ENCODE measurements around the gene TAOK2. TPM values are rescaled to one million over a fixed set of nuclear protein-coding genes. Genes with fewer than 3 reads are reported as not detected.

The TAOK2 gene
- total RNA-seq, 1 experiment from 2014 or later: 39.9 TPM

GRCh38 chr16:29989111-29989858, 15.6 kb downstream of the TAOK2 start:
- DNase-seq: no peak
- Histone ChIP-seq H3K36me3 (replicated peaks; ENCODE audit: control insufficient read depth, insufficient read depth, low read length) (peaks cover 22% of the 10 kb centered on the region), H3K4me3 (ENCODE audit: insufficient read depth, low read depth, low read length) (no peak overlapping the region), H3K27me3 (ENCODE audit: control insufficient read depth, insufficient read depth, low read length) (no peaks in the 10 kb centered on the region)

- DNase-seq: no peak
- peaks cover 16% of the 10 kb centered on the region for H3K36me3 ChIP-seq (replicated peaks; ENCODE audit: control insufficient read depth, insufficient read depth, low read length)
- H3K27me3 ChIP-seq (ENCODE audit: control insufficient read depth, insufficient read depth, low read length): no peaks in the 10 kb centered on the region
- H3K4me3 ChIP-seq (ENCODE audit: insufficient read depth, low read depth, low read length): no peak overlapping the region
Measured at GRCh38 chr16:29990034-29990433, 16.4 kb downstream of the TAOK2 start.

GRCh38 chr16:29990883-29991570, 17.4 kb downstream of the TAOK2 start:
- Histone ChIP-seq H3K27me3 (ENCODE audit: control insufficient read depth, insufficient read depth, low read length) (no peaks in the 10 kb centered on the region), H3K36me3 (replicated peaks; ENCODE audit: control insufficient read depth, insufficient read depth, low read length) (peaks cover 7% of the 10 kb centered on the region), H3K4me3 (ENCODE audit: insufficient read depth, low read depth, low read length) (no peak overlapping the region)
- no peak for DNase-seq

GRCh38 chr16:29991571-29991904, 17.9 kb downstream of the TAOK2 start:
- peak; percentile 57 for DNase-seq
- no peaks in the 10 kb centered on the region for H3K27me3 ChIP-seq (ENCODE audit: control insufficient read depth, insufficient read depth, low read length)
- no peak overlapping the region for H3K4me3 ChIP-seq (ENCODE audit: insufficient read depth, low read depth, low read length)
- peaks cover 5% of the 10 kb centered on the region for H3K36me3 ChIP-seq (replicated peaks; ENCODE audit: control insufficient read depth, insufficient read depth, low read length)

GRCh38 chr16:29992344-29992967, 18.8 kb downstream of the TAOK2 start:
- no peak for DNase-seq
- peaks cover 4% of the 10 kb centered on the region for H3K36me3 ChIP-seq (replicated peaks; ENCODE audit: control insufficient read depth, insufficient read depth, low read length)
- H3K27me3 ChIP-seq (ENCODE audit: control insufficient read depth, insufficient read depth, low read length): no peaks in the 10 kb centered on the region
- H3K4me3 ChIP-seq (ENCODE audit: insufficient read depth, low read depth, low read length): no peak overlapping the region

GRCh38 chr16:29993191-29993902, 19.7 kb downstream of the TAOK2 start:
- no peak for DNase-seq
- Histone ChIP-seq H3K4me3 (ENCODE audit: insufficient read depth, low read depth, low read length) (no peak overlapping the region), H3K36me3 (replicated peaks; ENCODE audit: control insufficient read depth, insufficient read depth, low read length) (peaks cover 4% of the 10 kb centered on the region), H3K27me3 (ENCODE audit: control insufficient read depth, insufficient read depth, low read length) (no peaks in the 10 kb centered on the region)

- Histone ChIP-seq H3K4me3 (ENCODE audit: insufficient read depth, low read depth, low read length) (no peak overlapping the region), H3K36me3 (replicated peaks; ENCODE audit: control insufficient read depth, insufficient read depth, low read length) (peaks cover 4% of the 10 kb centered on the region), H3K27me3 (ENCODE audit: control insufficient read depth, insufficient read depth, low read length) (no peaks in the 10 kb centered on the region)
- DNase-seq: no peak
Measured at GRCh38 chr16:29993903-29994599, 20.4 kb downstream of the TAOK2 start.

GRCh38 chr16:29994600-29995323, 21.1 kb downstream of the TAOK2 start:
- Histone ChIP-seq H3K36me3 (replicated peaks; ENCODE audit: control insufficient read depth, insufficient read depth, low read length) (peaks cover 4% of the 10 kb centered on the region), H3K4me3 (ENCODE audit: insufficient read depth, low read depth, low read length) (peak overlapping the region; percentile 81), H3K27me3 (ENCODE audit: control insufficient read depth, insufficient read depth, low read length) (no peaks in the 10 kb centered on the region)
- peak; percentile 98 for DNase-seq

GRCh38 chr16:29995324-29995910, 21.7 kb downstream of the TAOK2 start, which contains the start of gene HIRIP3:
HIRIP3 (minus strand) TSS chr16:29995617; CDS start chr16:29995605, 12 bp downstream.
- Histone ChIP-seq H3K36me3 (replicated peaks; ENCODE audit: control insufficient read depth, insufficient read depth, low read length) (peaks cover 4% of the 10 kb centered on the region), H3K27me3 (ENCODE audit: control insufficient read depth, insufficient read depth, low read length) (no peaks in the 10 kb centered on the region), H3K4me3 (ENCODE audit: insufficient read depth, low read depth, low read length) (peak within 1 kb of the TSS; percentile 81)
- peak; percentile 95 for DNase-seq

GRCh38 chr16:29995911-29996765, 22.5 kb downstream of the TAOK2 start, which contains the start of gene INO80E:
INO80E (plus strand) TSS chr16:29996241; CDS start chr16:29996311, 70 bp downstream.
- Histone ChIP-seq H3K27me3 (ENCODE audit: control insufficient read depth, insufficient read depth, low read length) (no peaks in the 10 kb centered on the region), H3K4me3 (ENCODE audit: insufficient read depth, low read depth, low read length) (peak within 1 kb of the TSS; percentile 81), H3K36me3 (replicated peaks; ENCODE audit: control insufficient read depth, insufficient read depth, low read length) (peaks cover 3% of the 10 kb centered on the region)
- DNase-seq: peak; percentile 100

GRCh38 chr16:29996766-29997250, 23.1 kb downstream of the TAOK2 start:
- peak overlapping the region; percentile 81 for H3K4me3 ChIP-seq (ENCODE audit: insufficient read depth, low read depth, low read length)
- H3K36me3 ChIP-seq (replicated peaks; ENCODE audit: control insufficient read depth, insufficient read depth, low read length): peaks cover 3% of the 10 kb centered on the region
- H3K27me3 ChIP-seq (ENCODE audit: control insufficient read depth, insufficient read depth, low read length): no peaks in the 10 kb centered on the region
- DNase-seq: no peak

GRCh38 chr16:29999605-30000004, 25.9 kb downstream of the TAOK2 start:
- peaks cover 2% of the 10 kb centered on the region for H3K36me3 ChIP-seq (replicated peaks; ENCODE audit: control insufficient read depth, insufficient read depth, low read length)
- H3K27me3 ChIP-seq (ENCODE audit: control insufficient read depth, insufficient read depth, low read length): no peaks in the 10 kb centered on the region
- no peak for DNase-seq
- H3K4me3 ChIP-seq (ENCODE audit: insufficient read depth, low read depth, low read length): no peak overlapping the region

Measured in H7 (cell line).